GM12878 (cell line): ENCODE data around the gene ENPP7. TPM values are rescaled to one million over a fixed set of nuclear protein-coding genes. Genes with fewer than 3 reads are reported as not detected.
A peak's percentile ranks its signal among the peaks of the same experiment; 100 is the strongest.

ENCODE experiments used
- ATAC-seq: fragments of 200-7000 bp; cut with Tn5 transposase; 3 replicates; pipeline ENCODE4 v1.9.1; 2020; ENCODE audit warnings: mild to moderate bottlenecking, moderate library complexity
- BruUV-seq: library from RNA; stranded (reverse); fragments of 400-500 nt; replicated peaks from 2 replicates; lab custom pipeline; 2021; lab: Mats Ljungman, UMichigan
- CTCF ChIA-PET: fragments of 300-600 bp; sonication (Branson Sonifier 250); formaldehyde crosslinking; extraction: SDS; loops from one replicate; lab custom pipeline; 2021; ENCODE audit warnings: inconsistent platforms; lab: Yijun Ruan, JAX
- POLR2A ChIA-PET: fragments of 350-600 bp; formaldehyde crosslinking; extraction: SDS; loops from one replicate; lab custom pipeline; 2021; ENCODE audit warnings: inconsistent platforms; lab: Charles Lee
- RAD21 ChIA-PET: fragments of 300-600 bp; sonication (Branson Sonifier 250); formaldehyde crosslinking; loops from one replicate; lab custom pipeline; 2023; ENCODE audit warnings: antibody characterized with exemption; ENCODE audit not compliant: unreplicated experiment; lab: Charles Lee
- SMC1A ChIA-PET: fragments of 300-600 bp; sonication (Branson Sonifier 250); formaldehyde crosslinking; loops from one replicate; lab custom pipeline; 2023; ENCODE audit not compliant: unreplicated experiment, uncharacterized antibody; lab: Charles Lee
- DNase-seq: peaks from one replicate; pipeline ENCODE4 v3.0.0-alpha.2; 2011; ENCODE audit warnings: low read depth, low spot score
- FAIRE-seq: peaks from 3 replicates; lab custom pipeline; 2011; peaks lifted over from hg19 to GRCh38; lab: Jason Lieb, UNC
- H2AFZ ChIP-seq: 2 replicates; pipeline ENCODE4 v1.6.0; 2011; ENCODE audit warnings: low read depth, low read length, control low read depth; ENCODE audit not compliant: control insufficient read depth
- H3K27ac ChIP-seq: 2 replicates; pipeline ENCODE4 v1.5.1; 2011; ENCODE audit warnings: control low read depth; ENCODE audit not compliant: control insufficient read depth, insufficient read depth
- H3K27me3 ChIP-seq, 2 experiments: replicated peaks in 1 of 2; 2 replicates each; pipeline versions ENCODE4 v1.6.0 to v1.6.1; 2011; ENCODE audit warnings: low read length in 1 of 2; ENCODE audit not compliant: control insufficient read depth in 2 of 2, insufficient read depth in 2 of 2
- H3K36me3 ChIP-seq, 2 experiments: 2 replicates each; pipeline ENCODE4 v1.5.1; 2011; ENCODE audit warnings: low read length in 1 of 2; ENCODE audit not compliant: control insufficient read depth in 2 of 2, insufficient read depth in 2 of 2
- H3K4me1 ChIP-seq: 2 replicates; pipeline ENCODE4 v1.6.1; 2011; ENCODE audit warnings: mild to moderate bottlenecking, low read length, moderate library complexity, mixed read lengths; ENCODE audit not compliant: control insufficient read depth, insufficient read depth
- H3K4me2 ChIP-seq: 2 replicates; pipeline ENCODE4 v1.6.0; 2011; ENCODE audit warnings: control low read depth; ENCODE audit not compliant: control insufficient read depth, insufficient read depth
- H3K4me3 ChIP-seq: fragments of 200-600 bp; sonication (generic); 2 replicates; pipeline ENCODE4 v1.5.1; 2016
- H3K79me2 ChIP-seq: 2 replicates; pipeline ENCODE4 v1.6.0; 2011; ENCODE audit warnings: low read length; ENCODE audit not compliant: control insufficient read depth, insufficient read depth
- H3K9ac ChIP-seq: 2 replicates; pipeline ENCODE4 v1.8.0; 2011; ENCODE audit warnings: low read length, control low read depth, mixed read lengths; ENCODE audit not compliant: control insufficient read depth, insufficient read depth
- H3K9me3 ChIP-seq: replicated peaks from 3 replicates; pipeline ENCODE4 v1.5.1; 2011; ENCODE audit warnings: mild to moderate bottlenecking, low read length; ENCODE audit not compliant: control insufficient read depth, insufficient read depth
- H4K20me1 ChIP-seq: 2 replicates; pipeline ENCODE4 v1.6.0; 2011; ENCODE audit not compliant: control insufficient read depth, insufficient read depth
- BRCA1 ChIP-seq: IDR thresholded peaks from 2 replicates; pipeline ENCODE4 v1.6.1; 2011; ENCODE audit warnings: low read depth, low read length, improper control_type of control experiment
- EED ChIP-seq: sonication (generic); IDR thresholded peaks from 2 replicates; pipeline ENCODE4 v1.6.1; 2016; ENCODE audit warnings: antibody characterized with exemption, low read depth
- EP300 ChIP-seq, 2 experiments: fragments of 150-350 bp in 1 of 2; IDR thresholded peaks; 2 replicates each; pipeline ENCODE4 v1.6.1; 2011 to 2012; ENCODE audit warnings: low read depth in 2 of 2, low read length in 2 of 2, borderline replicate concordance in 1 of 2, improper control_type of control experiment in 1 of 2, inconsistent platforms in 1 of 2; ENCODE audit not compliant: control insufficient read depth in 1 of 2
- GABPA ChIP-seq: IDR thresholded peaks from 2 replicates; pipeline ENCODE4 v1.6.1; 2014; ENCODE audit warnings: antibody characterized with exemption, low read depth, mild to moderate bottlenecking, inconsistent platforms
- GATAD2B ChIP-seq: fragments of 450-650 bp; conservative IDR thresholded peaks from 2 replicates; pipeline ENCODE4 v1.6.1; 2017; ENCODE audit warnings: low read depth, mild to moderate bottlenecking, moderate library complexity
- JUNB ChIP-seq: IDR thresholded peaks from 2 replicates; pipeline ENCODE4 v1.6.1; 2016; ENCODE audit warnings: antibody characterized with exemption, mild to moderate bottlenecking
- KAT2A ChIP-seq: conservative IDR thresholded peaks from 2 replicates; pipeline ENCODE4 v1.6.1; 2011; ENCODE audit warnings: low read depth, low read length; ENCODE audit not compliant: control insufficient read depth
- MEF2B ChIP-seq: fragments of 450-650 bp; IDR thresholded peaks from 2 replicates; pipeline ENCODE4 v1.6.1; 2018; ENCODE audit warnings: mild to moderate bottlenecking, moderate library complexity; ENCODE audit not compliant: partially characterized antibody, poor library complexity, severe bottlenecking
- NFYA ChIP-seq: IDR thresholded peaks from 2 replicates; pipeline ENCODE4 v1.6.1; 2011; ENCODE audit warnings: low read depth, mild to moderate bottlenecking, low read length, improper control_type of control experiment, borderline replicate concordance
- NR2C1 ChIP-seq: fragments of 450-650 bp; IDR thresholded peaks from 2 replicates; pipeline ENCODE4 v1.6.1; 2017; ENCODE audit warnings: antibody characterized with exemption, mild to moderate bottlenecking, moderate library complexity
- NR2C2 ChIP-seq: IDR thresholded peaks from 2 replicates; pipeline ENCODE4 v1.6.1; 2011; ENCODE audit warnings: borderline replicate concordance, low read depth; ENCODE audit not compliant: control insufficient read depth, insufficient read length
- NR2F1 ChIP-seq: fragments of 450-650 bp; conservative IDR thresholded peaks from 2 replicates; pipeline ENCODE4 v1.6.1; 2017; ENCODE audit warnings: mild to moderate bottlenecking
- RB1 ChIP-seq: fragments of 450-650 bp; formaldehyde crosslinking; IDR thresholded peaks from 2 replicates; pipeline ENCODE4 v1.6.1; 2017; ENCODE audit warnings: mild to moderate bottlenecking, borderline replicate concordance
- ZBED1 ChIP-seq: IDR thresholded peaks from 2 replicates; pipeline ENCODE4 v1.6.1; 2016; ENCODE audit warnings: borderline replicate concordance
- ZNF622 ChIP-seq: fragments of 450-650 bp; IDR thresholded peaks from 2 replicates; pipeline ENCODE4 v1.6.1; 2017; ENCODE audit warnings: mild to moderate bottlenecking, inconsistent platforms
- ZZZ3 ChIP-seq: IDR thresholded peaks from 2 replicates; pipeline ENCODE4 v1.6.1; 2011; ENCODE audit warnings: low read depth; ENCODE audit not compliant: control insufficient read depth, insufficient read length
- WGBS: methylation state at CpG from one replicate; pipeline ENCODE4 v1.1.6; 2016; ENCODE audit warnings: low lambda C conversion rate; ENCODE audit not compliant: insufficient replicate concordance, insufficient coverage; ENCODE audit errors: missing lambda C conversion rate; 5-methylcytosine and 5-hydroxymethylcytosine counted together
- in situ Hi-C: fragments of 300-500 bp; cut with MboI; formaldehyde crosslinking; loops from 9 replicates; pipeline ENCODE4 v1.14.3; 2018; ENCODE audit warnings: mixed read lengths
- intact Hi-C: fragments of 100-400 bp; cut with micrococcal nuclease; formaldehyde crosslinking; loops from one replicate; pipeline ENCODE4 v1.14.2; 2022; ENCODE audit not compliant: unreplicated experiment
- polyA plus RNA-seq, 11 experiments: library from polyadenylated mRNA; depleted of rRNA in 4 of 11; unstranded in 6 of 11; stranded (reverse) in 5 of 11; fragments of >200 nt; fragmentation: Nextera tagmentation in 4 of 11; fragmentation: Illumina TruSeq in 1 of 11; extraction: Ambion mirVana in 4 of 11; extraction: Trizol in 1 of 11; gene quantifications; 1 replicate in 1 of 11; 2 replicates in 10 of 11; pipeline versions ENCODE4 v1.2.1 to v1.2.3, GENCODE V29; 2011 to 2016; ENCODE audit warnings: inconsistent platforms in 2 of 11, missing spikeins in 2 of 11, low read depth in 1 of 11
- total RNA-seq, 4 experiments: library from RNA; depleted of rRNA in 3 of 4; stranded (reverse); fragments of >200 nt in 3 of 4; fragmentation: Illumina TruSeq in 1 of 4; extraction: Trizol in 1 of 4; gene quantifications; 2 replicates each; pipeline versions ENCODE4 v1.2.1 to v1.2.3, GENCODE V29; 2013 to 2021
- TF ChIP-seq, protein P1 (sequence below): IDR thresholded peaks from 2 replicates; pipeline ENCODE4 v1.6.1; 2012; ENCODE audit warnings: low read depth, low read length, improper control_type of control experiment
- TF ChIP-seq, protein P2 (sequence below): fragments of 150-350 bp; IDR thresholded peaks from 2 replicates; pipeline ENCODE4 v1.6.1; 2016; ENCODE audit warnings: low read depth, low read length

Gene ENPP7
- total and polyA plus RNA-seq, 10 of the 15 experiments (the other 5 are each of a cell fraction or from before 2014, with no cell fraction given), result 0.04 to 0.41 (median 0.18) TPM; not detected in 1

DNA sequence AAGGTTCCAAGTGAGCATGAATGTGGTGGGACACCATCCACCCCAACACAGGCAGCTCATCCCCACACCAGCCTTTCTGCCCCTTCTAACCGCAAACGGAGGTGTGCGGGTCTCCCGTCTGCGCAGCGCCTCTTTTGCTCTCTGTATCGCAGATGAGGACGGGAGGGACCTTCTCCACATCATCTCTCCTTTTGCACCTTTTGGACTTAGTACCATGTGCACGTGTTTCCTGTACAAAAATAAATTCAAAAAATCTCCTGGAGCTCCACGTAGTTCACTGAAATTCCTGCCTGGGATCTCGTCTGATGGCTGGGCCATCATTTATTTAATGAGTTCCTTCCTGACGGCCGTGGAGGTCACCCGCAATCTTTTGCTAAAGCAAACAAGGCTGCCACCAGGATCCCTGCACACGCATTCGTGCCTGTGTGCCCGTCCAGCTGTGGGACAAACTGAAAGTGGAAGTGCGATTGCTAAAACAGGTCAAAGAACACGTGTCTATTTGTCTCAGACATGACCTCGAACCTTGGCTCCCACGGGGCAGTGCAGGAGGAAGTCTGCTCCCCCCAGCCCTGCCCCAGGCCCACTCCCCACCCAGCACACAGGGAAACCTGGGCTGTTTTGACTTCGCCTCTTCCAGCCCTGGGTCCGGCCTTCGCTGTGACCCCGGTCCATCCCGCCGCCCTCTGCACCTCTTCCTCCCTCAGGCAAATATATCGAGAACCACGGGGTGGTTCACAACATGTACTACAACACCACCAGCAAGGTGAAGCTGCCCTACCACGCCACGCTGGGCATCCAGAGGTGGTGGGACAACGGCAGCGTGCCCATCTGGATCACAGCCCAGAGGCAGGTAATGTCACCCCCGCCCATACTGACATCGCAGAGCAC is 2.3 kb downstream of the ENPP7 start:
- Histone ChIP-seq H2AFZ (peak overlapping the region; percentile 73), H3K4me1 (peaks cover 6% of the 10 kb centered on the region), H3K4me2 (peak overlapping the region; percentile 48), H4K20me1 (no peaks in the 10 kb centered on the region), H3K27ac (peak overlapping the region; percentile 28), H3K9ac (peak overlapping the region; percentile 60), H3K4me3 (peak overlapping the region; percentile 65), H3K27me3 (no peaks in the 10 kb centered on the region; a peak in 1 of 4 replicates), H3K9me3 (no peaks in the 10 kb centered on the region), H3K79me2 (peaks cover 7% of the 10 kb centered on the region), H3K36me3 (no peaks in the 10 kb centered on the region; a peak in 1 of 4 replicates)
- SMC1A ChIA-PET, result interaction anchor here (1.1 kb wide), 1 partner anchor 12 kb away, joined by 3 read pairs; no protein-coding TSS in a partner anchor
- POLR2A ChIA-PET, result interaction anchor here (1.4 kb wide), 1 partner anchor 13 kb away, joined by 9 read pairs; no protein-coding TSS in a partner anchor
- WGBS, result 35% methylated on average over 34 of the region's 35 CpGs
- intact Hi-C loops (no loop called here), in situ Hi-C loops (no loop called here)
- CTCF ChIA-PET, result interaction anchor here (1.1 to 2.0 kb wide), 3 partner anchors 9 to 104 kb away, joined by 3 to 16 read pairs (median 5); no protein-coding TSS in a partner anchor
- DNase-seq (peak; percentile 55), ATAC-seq (peak; percentile 83), FAIRE-seq (peak; percentile 91)
- TSS peak; percentile 85 for BruUV-seq
- RAD21 ChIA-PET, result interaction anchor here (0.9 to 1.2 kb wide), 3 partner anchors 9 to 120 kb away, joined by 3 read pairs; no protein-coding TSS in a partner anchor
- TF ChIP-seq GATAD2B, result no peak
- TF ChIP-seq KAT2A, result no peak
- no peak for TF ChIP-seq ZZZ3
- TF ChIP-seq EP300 (IDR thresholded peaks at IDR 0.05; ENCODE audit: borderline replicate concordance in 1 of 2, control insufficient read depth in 1 of 2, low read depth in 2 of 2, low read length in 2 of 2), result no peak
- peak; percentile 71 for TF ChIP-seq MEF2B
- TF ChIP-seq, protein P1, sequence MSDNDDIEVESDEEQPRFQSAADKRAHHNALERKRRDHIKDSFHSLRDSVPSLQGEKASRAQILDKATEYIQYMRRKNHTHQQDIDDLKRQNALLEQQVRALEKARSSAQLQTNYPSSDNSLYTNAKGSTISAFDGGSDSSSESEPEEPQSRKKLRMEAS, result peak; percentile 64
- no peak for TF ChIP-seq NFYA
- no peak for TF ChIP-seq NR2C2
- TF ChIP-seq NR2F1, result peak; percentile 78; the same call in 1 of the 2 replicates
- no peak for TF ChIP-seq ZBED1
- TF ChIP-seq GABPA, result no peak
- TF ChIP-seq, protein P2, sequence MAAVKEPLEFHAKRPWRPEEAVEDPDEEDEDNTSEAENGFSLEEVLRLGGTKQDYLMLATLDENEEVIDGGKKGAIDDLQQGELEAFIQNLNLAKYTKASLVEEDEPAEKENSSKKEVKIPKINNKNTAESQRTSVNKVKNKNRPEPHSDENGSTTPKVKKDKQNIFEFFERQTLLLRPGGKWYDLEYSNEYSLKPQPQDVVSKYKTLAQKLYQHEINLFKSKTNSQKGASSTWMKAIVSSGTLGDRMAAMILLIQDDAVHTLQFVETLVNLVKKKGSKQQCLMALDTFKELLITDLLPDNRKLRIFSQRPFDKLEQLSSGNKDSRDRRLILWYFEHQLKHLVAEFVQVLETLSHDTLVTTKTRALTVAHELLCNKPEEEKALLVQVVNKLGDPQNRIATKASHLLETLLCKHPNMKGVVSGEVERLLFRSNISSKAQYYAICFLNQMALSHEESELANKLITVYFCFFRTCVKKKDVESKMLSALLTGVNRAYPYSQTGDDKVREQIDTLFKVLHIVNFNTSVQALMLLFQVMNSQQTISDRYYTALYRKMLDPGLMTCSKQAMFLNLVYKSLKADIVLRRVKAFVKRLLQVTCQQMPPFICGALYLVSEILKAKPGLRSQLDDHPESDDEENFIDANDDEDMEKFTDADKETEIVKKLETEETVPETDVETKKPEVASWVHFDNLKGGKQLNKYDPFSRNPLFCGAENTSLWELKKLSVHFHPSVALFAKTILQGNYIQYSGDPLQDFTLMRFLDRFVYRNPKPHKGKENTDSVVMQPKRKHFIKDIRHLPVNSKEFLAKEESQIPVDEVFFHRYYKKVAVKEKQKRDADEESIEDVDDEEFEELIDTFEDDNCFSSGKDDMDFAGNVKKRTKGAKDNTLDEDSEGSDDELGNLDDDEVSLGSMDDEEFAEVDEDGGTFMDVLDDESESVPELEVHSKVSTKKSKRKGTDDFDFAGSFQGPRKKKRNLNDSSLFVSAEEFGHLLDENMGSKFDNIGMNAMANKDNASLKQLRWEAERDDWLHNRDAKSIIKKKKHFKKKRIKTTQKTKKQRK, result no peak
- no peak for TF ChIP-seq JUNB
- TF ChIP-seq BRCA1, result no peak
- peak; percentile 68 for TF ChIP-seq NR2C1
- TF ChIP-seq ZNF622, result no peak
- no peak for TF ChIP-seq RB1
- TF ChIP-seq EED, result no peak
